MM.1S (cell line): ENCODE results near the gene NCAPH2.

Source experiments
- EZH2 ChIP-seq: fragments of 300-600 bp; sonication (generic); optimal IDR thresholded peaks from 2 replicates; pipeline ENCODE3; 2017; ENCODE audit warnings: low read depth, mild to moderate bottlenecking, antibody characterized with exemption, low read length, mixed read lengths
- TF ChIP-seq, protein P1 (sequence below): fragments of 300-600 bp; sonication (generic); IDR thresholded peaks from 2 replicates; pipeline ENCODE4 v1.5.1; 2016; ENCODE audit warnings: antibody characterized with exemption, low read length, mixed read lengths

DNA sequence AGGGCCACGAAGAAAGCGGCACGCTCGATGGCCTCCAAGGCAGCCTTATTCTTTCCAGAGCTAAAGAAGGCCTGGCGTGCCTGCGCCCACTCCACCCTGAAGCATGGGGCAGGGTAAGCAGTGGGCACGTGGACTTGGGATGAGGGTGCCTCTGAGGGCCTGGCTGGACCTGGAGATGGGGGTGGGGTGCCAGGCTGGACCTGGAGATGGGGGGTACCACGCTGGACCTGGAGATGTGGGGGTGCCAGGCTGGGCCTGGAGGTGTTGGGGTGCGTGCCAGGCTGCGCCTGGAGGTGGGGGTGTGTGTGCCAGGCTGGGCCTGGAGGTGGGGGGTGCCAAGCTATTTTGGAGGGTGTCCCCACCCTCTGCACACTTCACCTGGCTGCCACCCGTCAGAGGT is 64.9 kb downstream of the NCAPH2 start:
- TF ChIP-seq, protein P1, sequence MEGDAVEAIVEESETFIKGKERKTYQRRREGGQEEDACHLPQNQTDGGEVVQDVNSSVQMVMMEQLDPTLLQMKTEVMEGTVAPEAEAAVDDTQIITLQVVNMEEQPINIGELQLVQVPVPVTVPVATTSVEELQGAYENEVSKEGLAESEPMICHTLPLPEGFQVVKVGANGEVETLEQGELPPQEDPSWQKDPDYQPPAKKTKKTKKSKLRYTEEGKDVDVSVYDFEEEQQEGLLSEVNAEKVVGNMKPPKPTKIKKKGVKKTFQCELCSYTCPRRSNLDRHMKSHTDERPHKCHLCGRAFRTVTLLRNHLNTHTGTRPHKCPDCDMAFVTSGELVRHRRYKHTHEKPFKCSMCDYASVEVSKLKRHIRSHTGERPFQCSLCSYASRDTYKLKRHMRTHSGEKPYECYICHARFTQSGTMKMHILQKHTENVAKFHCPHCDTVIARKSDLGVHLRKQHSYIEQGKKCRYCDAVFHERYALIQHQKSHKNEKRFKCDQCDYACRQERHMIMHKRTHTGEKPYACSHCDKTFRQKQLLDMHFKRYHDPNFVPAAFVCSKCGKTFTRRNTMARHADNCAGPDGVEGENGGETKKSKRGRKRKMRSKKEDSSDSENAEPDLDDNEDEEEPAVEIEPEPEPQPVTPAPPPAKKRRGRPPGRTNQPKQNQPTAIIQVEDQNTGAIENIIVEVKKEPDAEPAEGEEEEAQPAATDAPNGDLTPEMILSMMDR = no peak
- no peak for TF ChIP-seq EZH2
